ENCODE measurements around the gene PEX7.

Gene PEX7

GRCh38 chr6:136960781-136961180 is 138.4 kb downstream of the PEX7 start:
- DNase-seq (ENCODE audit: low read depth): no peak
- H3K4me3 ChIP-seq (ENCODE audit: low read depth, low read length): no peak overlapping the region
- TF ChIP-seq CTCF (IDR thresholded peaks at IDR 0.05; ENCODE audit: control insufficient read depth, extremely low read depth, insufficient read depth): no peak

GRCh38 chr6:136961848-136962247 is 139.5 kb downstream of the PEX7 start:
- no peak for TF ChIP-seq CTCF (IDR thresholded peaks at IDR 0.05; ENCODE audit: control insufficient read depth, extremely low read depth, insufficient read depth)
- H3K4me3 ChIP-seq (ENCODE audit: low read depth, low read length): no peak overlapping the region
- no peak for DNase-seq (ENCODE audit: low read depth)

- no peak for TF ChIP-seq CTCF (IDR thresholded peaks at IDR 0.05; ENCODE audit: control insufficient read depth, extremely low read depth, insufficient read depth)
- H3K4me3 ChIP-seq (ENCODE audit: low read depth, low read length): no peak overlapping the region
- no peak for DNase-seq (ENCODE audit: low read depth)
Measured at GRCh38 chr6:136962661-136963060, 140.3 kb downstream of the PEX7 start.

GRCh38 chr6:136963259-136963658 is 140.9 kb downstream of the PEX7 start:
- no peak overlapping the region for H3K4me3 ChIP-seq (ENCODE audit: low read depth, low read length)
- TF ChIP-seq CTCF (IDR thresholded peaks at IDR 0.05; ENCODE audit: control insufficient read depth, extremely low read depth, insufficient read depth): no peak
- DNase-seq (ENCODE audit: low read depth): no peak
